IPS DF 4.7 (cell line): ENCODE data around the gene POLR3K.

Experiments
- DNase-seq: peaks from one replicate; pipeline ENCODE4 v3.0.0-alpha.2; 2013; ENCODE audit warnings: low spot score; ENCODE audit errors: extremely low read depth

POLR3K gene

GRCh38 chr16:53346-54236, at the start of gene POLR3K, which contains the start of gene SNRNP25:
Gene POLR3K, minus strand, starts transcription at chr16:53608. Its CDS starts 22 bp downstream, at chr16:53586.
Gene SNRNP25, plus strand, starts transcription at chr16:53828. Its CDS starts 189 bp downstream, at chr16:54017.
- peak; percentile 81 for DNase-seq

- DNase-seq = no peak
Observed at GRCh38 chr16:102060-102855, 48.9 kb upstream of the POLR3K start.

GRCh38 chr16:101586-101985, 48.2 kb upstream of the POLR3K start:
- DNase-seq = no peak

- no peak for DNase-seq
Observed at GRCh38 chr16:100989-101388, 47.6 kb upstream of the POLR3K start.

- DNase-seq = no peak
Observed at GRCh38 chr16:97822-98221, 44.4 kb upstream of the POLR3K start.

- peak; percentile 76 for DNase-seq
Observed at GRCh38 chr16:96935-97381, 43.5 kb upstream of the POLR3K start.

- no peak for DNase-seq
Observed at GRCh38 chr16:94918-95265, 41.5 kb upstream of the POLR3K start.

GRCh38 chr16:92431-93339, 39.3 kb upstream of the POLR3K start:
- DNase-seq = no peak

- DNase-seq = no peak
Observed at GRCh38 chr16:91484-91883, 38.1 kb upstream of the POLR3K start.

- no peak for DNase-seq
Observed at GRCh38 chr16:89391-90302, 36.2 kb upstream of the POLR3K start.

- no peak for DNase-seq
Observed at GRCh38 chr16:88613-89012, 35.2 kb upstream of the POLR3K start.

- DNase-seq = no peak
Observed at GRCh38 chr16:86483-86952, 33.1 kb upstream of the POLR3K start.

GRCh38 chr16:85865-86264, 32.5 kb upstream of the POLR3K start:
- no peak for DNase-seq

GRCh38 chr16:85407-85782, 32.0 kb upstream of the POLR3K start:
- DNase-seq = no peak

- DNase-seq = no peak
Observed at GRCh38 chr16:84718-85406, 31.5 kb upstream of the POLR3K start.

- no peak for DNase-seq
Observed at GRCh38 chr16:83781-84615, 30.6 kb upstream of the POLR3K start.

- no peak for DNase-seq
Observed at GRCh38 chr16:83060-83603, 29.7 kb upstream of the POLR3K start.
